ENCODE data around the gene MAPK12.

DNA sequence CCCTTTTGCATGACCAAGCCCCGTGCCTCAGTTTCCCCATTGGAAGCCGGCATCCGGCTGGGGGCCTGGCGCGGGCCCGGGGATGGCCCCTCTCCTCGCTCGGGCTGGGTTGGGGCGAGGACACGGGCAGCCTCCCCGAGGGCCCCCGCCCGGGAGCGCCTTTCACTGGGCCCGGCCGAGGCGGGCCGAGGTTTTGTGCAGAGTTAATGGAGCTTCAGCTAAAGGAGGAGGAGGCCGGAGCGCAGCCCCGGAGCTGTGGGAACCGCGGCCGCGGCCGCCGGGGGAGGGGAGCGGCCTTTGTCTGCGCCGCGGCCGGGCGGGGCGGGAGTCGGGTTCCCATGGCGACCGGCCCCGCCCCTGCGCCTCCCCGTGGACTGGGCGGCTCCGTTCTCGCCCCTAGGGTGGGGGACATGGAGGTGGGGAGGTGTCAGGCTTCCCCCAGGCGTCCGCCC is 10.1 kb upstream of the MAPK12 start:
- TF ChIP-seq, protein P1, sequence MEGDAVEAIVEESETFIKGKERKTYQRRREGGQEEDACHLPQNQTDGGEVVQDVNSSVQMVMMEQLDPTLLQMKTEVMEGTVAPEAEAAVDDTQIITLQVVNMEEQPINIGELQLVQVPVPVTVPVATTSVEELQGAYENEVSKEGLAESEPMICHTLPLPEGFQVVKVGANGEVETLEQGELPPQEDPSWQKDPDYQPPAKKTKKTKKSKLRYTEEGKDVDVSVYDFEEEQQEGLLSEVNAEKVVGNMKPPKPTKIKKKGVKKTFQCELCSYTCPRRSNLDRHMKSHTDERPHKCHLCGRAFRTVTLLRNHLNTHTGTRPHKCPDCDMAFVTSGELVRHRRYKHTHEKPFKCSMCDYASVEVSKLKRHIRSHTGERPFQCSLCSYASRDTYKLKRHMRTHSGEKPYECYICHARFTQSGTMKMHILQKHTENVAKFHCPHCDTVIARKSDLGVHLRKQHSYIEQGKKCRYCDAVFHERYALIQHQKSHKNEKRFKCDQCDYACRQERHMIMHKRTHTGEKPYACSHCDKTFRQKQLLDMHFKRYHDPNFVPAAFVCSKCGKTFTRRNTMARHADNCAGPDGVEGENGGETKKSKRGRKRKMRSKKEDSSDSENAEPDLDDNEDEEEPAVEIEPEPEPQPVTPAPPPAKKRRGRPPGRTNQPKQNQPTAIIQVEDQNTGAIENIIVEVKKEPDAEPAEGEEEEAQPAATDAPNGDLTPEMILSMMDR (IDR thresholded peaks at IDR 0.05) = no peak; the same call in 1 of the 2 replicates
- TF ChIP-seq SIN3A (IDR thresholded peaks at IDR 0.05; ENCODE audit: borderline replicate concordance, insufficient read depth, low read depth, low read length) = no peak
- TF ChIP-seq, protein P2, sequence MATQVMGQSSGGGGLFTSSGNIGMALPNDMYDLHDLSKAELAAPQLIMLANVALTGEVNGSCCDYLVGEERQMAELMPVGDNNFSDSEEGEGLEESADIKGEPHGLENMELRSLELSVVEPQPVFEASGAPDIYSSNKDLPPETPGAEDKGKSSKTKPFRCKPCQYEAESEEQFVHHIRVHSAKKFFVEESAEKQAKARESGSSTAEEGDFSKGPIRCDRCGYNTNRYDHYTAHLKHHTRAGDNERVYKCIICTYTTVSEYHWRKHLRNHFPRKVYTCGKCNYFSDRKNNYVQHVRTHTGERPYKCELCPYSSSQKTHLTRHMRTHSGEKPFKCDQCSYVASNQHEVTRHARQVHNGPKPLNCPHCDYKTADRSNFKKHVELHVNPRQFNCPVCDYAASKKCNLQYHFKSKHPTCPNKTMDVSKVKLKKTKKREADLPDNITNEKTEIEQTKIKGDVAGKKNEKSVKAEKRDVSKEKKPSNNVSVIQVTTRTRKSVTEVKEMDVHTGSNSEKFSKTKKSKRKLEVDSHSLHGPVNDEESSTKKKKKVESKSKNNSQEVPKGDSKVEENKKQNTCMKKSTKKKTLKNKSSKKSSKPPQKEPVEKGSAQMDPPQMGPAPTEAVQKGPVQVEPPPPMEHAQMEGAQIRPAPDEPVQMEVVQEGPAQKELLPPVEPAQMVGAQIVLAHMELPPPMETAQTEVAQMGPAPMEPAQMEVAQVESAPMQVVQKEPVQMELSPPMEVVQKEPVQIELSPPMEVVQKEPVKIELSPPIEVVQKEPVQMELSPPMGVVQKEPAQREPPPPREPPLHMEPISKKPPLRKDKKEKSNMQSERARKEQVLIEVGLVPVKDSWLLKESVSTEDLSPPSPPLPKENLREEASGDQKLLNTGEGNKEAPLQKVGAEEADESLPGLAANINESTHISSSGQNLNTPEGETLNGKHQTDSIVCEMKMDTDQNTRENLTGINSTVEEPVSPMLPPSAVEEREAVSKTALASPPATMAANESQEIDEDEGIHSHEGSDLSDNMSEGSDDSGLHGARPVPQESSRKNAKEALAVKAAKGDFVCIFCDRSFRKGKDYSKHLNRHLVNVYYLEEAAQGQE (IDR thresholded peaks at IDR 0.05; ENCODE audit: insufficient read depth in 1 of 2, low read depth in 2 of 2, low read length in 1 of 2) = 0 out of 4 replicates have a peak, but pooled peaks of 1 of the 2 experiments have one; percentile 11
- no peak for TF ChIP-seq TCF7L2 (IDR thresholded peaks at IDR 0.05; ENCODE audit: low read depth, low read length)
- TF ChIP-seq POLR2AphosphoS5 (IDR thresholded peaks at IDR 0.05; ENCODE audit: low read depth, low read length) = 0 out of 2 replicates have a peak, but pooled peaks have one; percentile 39
